Hepatocyte (in vitro differentiated cells): Measurements from ENCODE around the gene SETD1A. TPM values are rescaled to one million over a fixed set of nuclear protein-coding genes. Genes with fewer than 3 reads are reported as not detected.
"Not testable (repeated sequence)": the region's sequence is repeated elsewhere in the genome, so short reads cannot be mapped to it uniquely, and the experiment has no call there.

Source experiments
- DNase-seq: peaks from one replicate; pipeline ENCODE4 v3.0.0-alpha.2; 2016; ENCODE audit warnings: low spot score
- H2AFZ ChIP-seq: fragments of 200-600 bp; sonication (generic); 2 replicates; pipeline ENCODE4 v1.6.0; 2016; ENCODE audit warnings: antibody characterized with exemption, mild to moderate bottlenecking
- H3K27ac ChIP-seq: fragments of 200-600 bp; sonication (generic); 2 replicates; pipeline ENCODE4 v1.5.1; 2016; ENCODE audit warnings: mild to moderate bottlenecking
- H3K27me3 ChIP-seq: fragments of 200-600 bp; sonication (generic); 2 replicates; pipeline ENCODE4 v1.6.1; 2016
- H3K36me3 ChIP-seq: fragments of 200-600 bp; sonication (generic); replicated peaks from 2 replicates; pipeline ENCODE4 v1.5.1; 2016; ENCODE audit warnings: low read depth; ENCODE audit not compliant: insufficient read depth
- H3K4me1 ChIP-seq: fragments of 200-600 bp; sonication (generic); 2 replicates; pipeline ENCODE4 v1.5.1; 2016; ENCODE audit warnings: mild to moderate bottlenecking, moderate library complexity; ENCODE audit not compliant: insufficient read depth
- H3K4me2 ChIP-seq: fragments of 200-600 bp; sonication (generic); 2 replicates; pipeline ENCODE4 v1.6.0; 2016
- H3K4me3 ChIP-seq: fragments of 200-600 bp; sonication (generic); 2 replicates; pipeline ENCODE4 v1.5.1; 2016; ENCODE audit warnings: mild to moderate bottlenecking
- H3K79me2 ChIP-seq: fragments of 200-600 bp; sonication (generic); 2 replicates; pipeline ENCODE4 v1.6.0; 2017; ENCODE audit warnings: mild to moderate bottlenecking
- H3K9me2 ChIP-seq: fragments of 200-600 bp; sonication (generic); replicated peaks from 2 replicates; pipeline ENCODE4 v1.6.0; 2017; ENCODE audit warnings: mild to moderate bottlenecking; ENCODE audit not compliant: insufficient read depth
- H3K9me3 ChIP-seq: fragments of 200-600 bp; sonication (generic); 2 replicates; pipeline ENCODE4 v1.5.1; 2016; ENCODE audit warnings: low read depth, mild to moderate bottlenecking
- H4K20me1 ChIP-seq: fragments of 200-600 bp; sonication (generic); 2 replicates; pipeline ENCODE4 v1.6.0; 2016; ENCODE audit warnings: mild to moderate bottlenecking; ENCODE audit not compliant: insufficient read depth, poor library complexity, severe bottlenecking
- EZH2 ChIP-seq: fragments of 200-600 bp; sonication (generic); IDR thresholded peaks from 2 replicates; pipeline ENCODE4 v1.6.1; 2016; ENCODE audit warnings: antibody characterized with exemption, mild to moderate bottlenecking, borderline replicate concordance
- EZH2phosphoT487 ChIP-seq: fragments of 200-600 bp; sonication (generic); IDR thresholded peaks from one replicate; pipeline ENCODE4 v1.6.1; 2018; ENCODE audit warnings: antibody characterized with exemption, mild to moderate bottlenecking, low read depth, moderate library complexity; ENCODE audit not compliant: unreplicated experiment, severe bottlenecking
- WGBS: methylation state at CpG from one replicate; pipeline ENCODE4 v1.1.6; 2016; ENCODE audit warnings: low lambda C conversion rate; ENCODE audit errors: missing lambda C conversion rate; 5-methylcytosine and 5-hydroxymethylcytosine counted together
- polyA plus RNA-seq: library from polyadenylated mRNA; unstranded; fragments of >200 nt; fragmentation: Nextera tagmentation; extraction: Ambion mirVana; gene quantifications from 2 replicates; pipeline ENCODE4 v1.2.1, GENCODE V29; 2016
- total RNA-seq: library from RNA; depleted of rRNA; stranded (reverse); fragments of >200 nt; gene quantifications from 2 replicates; pipeline ENCODE4 v1.2.3, GENCODE V29; 2014
- TF ChIP-seq, protein P1 (sequence below): fragments of 200-600 bp; sonication (generic); IDR thresholded peaks from 2 replicates; pipeline ENCODE4 v1.5.1; 2016; ENCODE audit warnings: antibody characterized with exemption, mild to moderate bottlenecking; ENCODE audit not compliant: poor library complexity

Gene SETD1A
- total and polyA plus RNA-seq, 2 experiments from 2014 or later: 2.2 to 2.7 TPM

DNA sequence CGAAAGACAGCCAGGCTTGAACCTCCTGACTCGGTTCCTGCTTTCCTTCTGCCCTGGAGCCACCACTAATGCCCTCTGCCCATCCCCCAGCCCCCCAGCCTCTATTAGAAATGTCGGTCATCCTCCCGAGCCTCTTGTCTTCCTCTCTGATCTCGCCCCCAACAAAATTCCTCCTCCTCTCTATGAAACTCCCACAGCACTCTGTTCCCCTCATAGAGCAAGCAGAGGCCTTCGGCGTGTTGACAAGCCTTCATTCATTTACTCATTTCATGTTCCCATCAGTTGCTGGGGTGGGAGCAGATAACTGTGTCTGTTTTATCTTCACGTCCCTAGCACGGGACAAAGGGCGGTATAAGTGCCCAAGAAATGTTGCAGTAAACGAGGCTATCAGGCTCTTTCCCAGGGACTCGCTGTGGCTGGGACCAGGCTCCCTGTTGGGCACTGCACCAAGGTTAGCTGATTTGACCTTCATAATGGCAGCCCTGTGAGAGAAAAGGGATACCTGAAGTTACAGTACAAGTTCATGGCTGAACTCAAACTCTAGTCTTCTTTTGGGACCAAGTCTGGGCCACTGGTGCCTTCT lies 26.4 kb upstream of the SETD1A start:
- no peaks in the 10 kb centered on the region for H3K9me3 ChIP-seq
- no peak overlapping the region for H2AFZ ChIP-seq
- H3K27me3 ChIP-seq: no peaks in the 10 kb centered on the region
- peaks cover 3% of the 10 kb centered on the region for H3K79me2 ChIP-seq
- H3K4me1 ChIP-seq: no peaks in the 10 kb centered on the region
- H4K20me1 ChIP-seq: no peaks in the 10 kb centered on the region
- WGBS: 75% methylated on average over 12 of the region's 12 CpGs
- H3K27ac ChIP-seq: no peak overlapping the region
- no peaks in the 10 kb centered on the region for H3K9me2 ChIP-seq
- no peaks in the 10 kb centered on the region for H3K36me3 ChIP-seq
- H3K4me2 ChIP-seq: no peak overlapping the region
- no peak overlapping the region for H3K4me3 ChIP-seq
- no peak for DNase-seq
- TF ChIP-seq EZH2phosphoT487: no peak
- TF ChIP-seq, protein P1, sequence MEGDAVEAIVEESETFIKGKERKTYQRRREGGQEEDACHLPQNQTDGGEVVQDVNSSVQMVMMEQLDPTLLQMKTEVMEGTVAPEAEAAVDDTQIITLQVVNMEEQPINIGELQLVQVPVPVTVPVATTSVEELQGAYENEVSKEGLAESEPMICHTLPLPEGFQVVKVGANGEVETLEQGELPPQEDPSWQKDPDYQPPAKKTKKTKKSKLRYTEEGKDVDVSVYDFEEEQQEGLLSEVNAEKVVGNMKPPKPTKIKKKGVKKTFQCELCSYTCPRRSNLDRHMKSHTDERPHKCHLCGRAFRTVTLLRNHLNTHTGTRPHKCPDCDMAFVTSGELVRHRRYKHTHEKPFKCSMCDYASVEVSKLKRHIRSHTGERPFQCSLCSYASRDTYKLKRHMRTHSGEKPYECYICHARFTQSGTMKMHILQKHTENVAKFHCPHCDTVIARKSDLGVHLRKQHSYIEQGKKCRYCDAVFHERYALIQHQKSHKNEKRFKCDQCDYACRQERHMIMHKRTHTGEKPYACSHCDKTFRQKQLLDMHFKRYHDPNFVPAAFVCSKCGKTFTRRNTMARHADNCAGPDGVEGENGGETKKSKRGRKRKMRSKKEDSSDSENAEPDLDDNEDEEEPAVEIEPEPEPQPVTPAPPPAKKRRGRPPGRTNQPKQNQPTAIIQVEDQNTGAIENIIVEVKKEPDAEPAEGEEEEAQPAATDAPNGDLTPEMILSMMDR: no peak
- TF ChIP-seq EZH2: no peak

DNA sequence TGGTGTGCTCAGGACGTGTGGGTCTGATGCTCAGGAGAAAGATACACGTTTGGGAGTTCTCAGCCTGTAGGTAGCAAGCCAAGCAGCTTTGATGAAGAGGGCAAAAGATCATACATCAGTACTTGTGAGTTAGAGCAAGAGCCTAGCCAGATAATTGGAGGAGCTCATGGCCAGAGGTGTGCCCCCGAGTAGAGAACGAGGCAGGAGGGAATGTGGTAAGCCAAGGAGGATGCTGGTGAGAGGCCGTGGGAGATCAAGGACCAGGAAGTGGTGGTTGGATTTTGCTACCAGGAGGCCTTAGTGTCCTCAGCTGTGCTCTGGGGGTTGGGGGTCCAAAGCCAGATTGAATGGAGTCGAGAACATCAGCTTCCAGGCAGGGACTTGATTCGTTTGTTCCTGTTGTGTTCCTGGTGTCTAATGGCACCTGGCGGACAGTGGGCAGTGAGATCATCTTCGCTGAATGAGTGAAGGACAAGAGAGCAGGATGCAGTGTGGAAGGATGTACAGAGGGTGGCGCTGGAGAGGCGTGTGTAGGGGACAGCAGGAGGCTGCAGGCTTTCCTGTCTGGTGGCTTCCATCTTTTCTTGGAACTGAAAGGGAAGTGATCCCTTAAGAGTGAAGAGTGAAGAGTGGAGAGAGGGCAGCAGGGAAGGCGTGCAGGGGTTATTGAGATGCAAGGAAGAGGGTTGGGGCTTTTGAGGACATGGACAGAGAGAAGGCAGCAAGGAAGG lies 22.6 kb upstream of the SETD1A start:
- no peak overlapping the region for H3K27ac ChIP-seq
- 82% methylated on average over 12 of the region's 12 CpGs for WGBS
- DNase-seq: peak; percentile 64
- no peaks in the 10 kb centered on the region for H3K4me1 ChIP-seq
- peaks cover 3% of the 10 kb centered on the region for H3K79me2 ChIP-seq
- TF ChIP-seq, protein P1: peak; percentile 43
- TF ChIP-seq EZH2phosphoT487: no peak
- TF ChIP-seq EZH2: no peak
- no peak overlapping the region for H2AFZ ChIP-seq
- H3K27me3 ChIP-seq: no peaks in the 10 kb centered on the region
- no peaks in the 10 kb centered on the region for H3K9me2 ChIP-seq
- H3K4me2 ChIP-seq: no peak overlapping the region
- H3K4me3 ChIP-seq: no peak overlapping the region
- H3K9me3 ChIP-seq: no peaks in the 10 kb centered on the region
- no peaks in the 10 kb centered on the region for H4K20me1 ChIP-seq
- no peaks in the 10 kb centered on the region for H3K36me3 ChIP-seq

DNA sequence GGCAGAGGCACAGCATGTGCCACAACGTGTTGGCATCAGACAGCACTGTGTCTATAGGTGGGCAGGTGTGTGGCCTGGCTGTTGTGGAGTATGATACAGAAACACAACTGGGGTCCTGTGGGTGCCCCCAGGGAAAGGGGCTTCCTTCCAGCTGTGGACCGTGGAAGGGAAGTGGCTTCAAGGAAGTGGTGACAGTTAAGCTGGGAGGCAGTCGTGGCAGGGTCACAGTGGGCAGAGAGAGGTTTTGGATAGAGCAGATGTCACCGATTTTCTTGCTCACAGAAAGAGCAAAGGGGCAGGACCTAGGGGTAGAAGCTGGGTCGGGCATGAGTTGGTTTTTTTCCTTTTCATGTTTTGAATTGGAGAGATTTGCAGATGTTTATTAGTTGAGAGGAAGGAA lies 19.9 kb upstream of the SETD1A start:
- H3K4me3 ChIP-seq: no peak overlapping the region
- H3K4me2 ChIP-seq: no peak overlapping the region
- no peaks in the 10 kb centered on the region for H3K27me3 ChIP-seq
- no peak overlapping the region for H3K27ac ChIP-seq
- no peaks in the 10 kb centered on the region for H3K9me2 ChIP-seq
- H2AFZ ChIP-seq: no peak overlapping the region
- H4K20me1 ChIP-seq: no peaks in the 10 kb centered on the region
- H3K4me1 ChIP-seq: peaks cover 11% of the 10 kb centered on the region
- peaks cover 7% of the 10 kb centered on the region for H3K79me2 ChIP-seq
- no peaks in the 10 kb centered on the region for H3K9me3 ChIP-seq
- H3K36me3 ChIP-seq: no peaks in the 10 kb centered on the region
- DNase-seq: no peak
- TF ChIP-seq EZH2phosphoT487: no peak
- TF ChIP-seq, protein P1: no peak
- no peak for TF ChIP-seq EZH2
- WGBS: 93% methylated on average over 5 of the region's 5 CpGs

DNA sequence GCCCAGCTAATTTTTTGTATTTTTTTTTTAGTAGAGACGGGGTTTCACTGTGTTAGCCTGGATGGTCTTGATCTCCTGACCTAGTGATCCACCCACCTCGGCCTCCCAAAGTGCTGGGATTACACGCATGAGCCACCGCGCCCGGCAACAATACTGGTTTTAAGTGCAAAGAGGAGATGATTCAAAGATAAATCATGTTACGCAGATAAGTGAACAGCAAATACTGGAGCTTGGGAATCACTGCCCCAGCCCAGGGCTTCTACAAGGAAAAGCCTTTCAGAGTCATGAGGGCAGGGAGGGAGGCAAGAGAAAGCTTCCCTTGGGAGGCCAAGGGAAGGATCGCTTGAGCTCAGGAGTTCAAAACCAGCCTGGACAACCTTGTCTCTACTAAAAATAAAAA lies 18.0 kb upstream of the SETD1A start:
- not testable (repeated sequence) for H3K9me3 ChIP-seq, H2AFZ ChIP-seq, H3K36me3 ChIP-seq, H3K4me3 ChIP-seq, H3K9me2 ChIP-seq, H3K4me2 ChIP-seq, H3K27ac ChIP-seq, H4K20me1 ChIP-seq, DNase-seq, H3K27me3 ChIP-seq
- H3K4me1 ChIP-seq: peaks cover 15% of the 10 kb centered on the region
- peaks cover 11% of the 10 kb centered on the region for H3K79me2 ChIP-seq
- 85% methylated on average over 7 of the region's 8 CpGs for WGBS
